ENCODE results near the gene CADM2.

DNA sequence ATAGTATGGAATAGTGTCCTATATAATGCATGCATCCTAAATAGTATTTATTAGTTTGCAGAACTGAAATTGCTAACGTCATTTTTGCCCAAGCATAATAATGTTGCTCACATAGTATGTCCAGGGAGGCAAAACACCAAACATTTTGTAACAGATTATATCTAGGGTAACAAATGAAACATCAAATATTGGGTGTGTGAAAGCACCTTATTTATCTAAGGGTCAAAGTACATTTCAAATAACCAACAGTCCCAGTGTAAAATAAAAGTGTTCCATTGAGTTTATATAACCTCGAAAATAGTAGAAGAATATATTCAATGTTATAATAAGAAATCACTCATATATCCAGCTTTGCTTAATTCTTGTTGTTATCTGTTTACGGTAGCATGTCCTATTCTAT, 363.1 kb downstream of the CADM2 start:
- no peak for TF ChIP-seq EP300 (IDR thresholded peaks at IDR 0.05)
- TF ChIP-seq POLR2A (IDR thresholded peaks at IDR 0.05), result no peak
- no peak for TF ChIP-seq CTCF (IDR thresholded peaks at IDR 0.05)
- no peak for TF ChIP-seq POLR2AphosphoS5 (IDR thresholded peaks at IDR 0.05)

All from upper lobe of left lung (tissue), 4 donors.